GM10847 (cell line): ENCODE results near the gene ITGAL.

Source experiments
- POLR2A ChIP-seq: IDR thresholded peaks from 2 replicates; pipeline ENCODE4 v1.6.1; 2011; ENCODE audit not compliant: insufficient read length; ENCODE audit errors: extremely low read depth

Gene ITGAL

GRCh38 chr16:30447512-30448226 is 24.9 kb upstream of the ITGAL start:
- TF ChIP-seq POLR2A, result no peak

GRCh38 chr16:30449116-30449435 is 23.5 kb upstream of the ITGAL start:
- no peak for TF ChIP-seq POLR2A

- no peak for TF ChIP-seq POLR2A
Measured at GRCh38 chr16:30456302-30456701, 16.2 kb upstream of the ITGAL start.

- TF ChIP-seq POLR2A, result no peak
Measured at GRCh38 chr16:30457256-30457655, 15.3 kb upstream of the ITGAL start.

GRCh38 chr16:30457743-30458560 is 14.6 kb upstream of the ITGAL start:
- TF ChIP-seq POLR2A, result no peak

GRCh38 chr16:30458561-30459394 is 13.8 kb upstream of the ITGAL start:
- peak; percentile 57 for TF ChIP-seq POLR2A

GRCh38 chr16:30459456-30459855 is 13.1 kb upstream of the ITGAL start:
- TF ChIP-seq POLR2A, result no peak

- TF ChIP-seq POLR2A, result no peak
Measured at GRCh38 chr16:30464078-30464477, 8.5 kb upstream of the ITGAL start.

- TF ChIP-seq POLR2A, result no peak
Measured at GRCh38 chr16:30470170-30470512, 2.4 kb upstream of the ITGAL start.

GRCh38 chr16:30470632-30470995 is 1.9 kb upstream of the ITGAL start:
- TF ChIP-seq POLR2A, result no peak

GRCh38 chr16:30473231-30474073 is 910 bp downstream of the ITGAL start:
- no peak for TF ChIP-seq POLR2A

- TF ChIP-seq POLR2A, result no peak
Measured at GRCh38 chr16:30474074-30474452, 1.5 kb downstream of the ITGAL start.

- no peak for TF ChIP-seq POLR2A
Measured at GRCh38 chr16:30474684-30475083, 2.1 kb downstream of the ITGAL start.

GRCh38 chr16:30476991-30477390 is 4.4 kb downstream of the ITGAL start:
- TF ChIP-seq POLR2A, result no peak
